IMR-90 (cell line): Measurements from ENCODE around the gene MYH11. TPM values are rescaled to one million over a fixed set of nuclear protein-coding genes. Genes with fewer than 3 reads are reported as not detected.

Source experiments
- ATAC-seq: fragments of 200-7000 bp; cut with Tn5 transposase; 2 replicates; pipeline ENCODE4 v1.9.1; 2020; ENCODE audit warnings: low read depth, mild to moderate bottlenecking, moderate library complexity
- BruUV-seq: library from RNA; stranded (reverse); fragments of 400-500 nt; replicated peaks from 2 replicates; lab custom pipeline; 2021; lab: Mats Ljungman, UMichigan
- CTCF ChIA-PET: fragments of 300-600 bp; formaldehyde crosslinking; extraction: SDS; loops from one replicate; lab custom pipeline; 2021; ENCODE audit warnings: antibody characterized with exemption; lab: Yijun Ruan, JAX
- POLR2A ChIA-PET: fragments of 300-600 bp; sonication (Branson Sonifier 250); formaldehyde crosslinking; loops from one replicate; lab custom pipeline; 2022; ENCODE audit warnings: antibody characterized with exemption; ENCODE audit not compliant: unreplicated experiment; lab: Charles Lee
- DNase-seq: peaks from one replicate; pipeline ENCODE4 v3.0.0; 2013
- H2AFZ ChIP-seq: replicated peaks from 2 replicates; pipeline ENCODE3; 2013; ENCODE audit warnings: low read length, mild to moderate bottlenecking; ENCODE audit not compliant: poor library complexity
- H2AK5ac ChIP-seq: 2 replicates; pipeline ENCODE4 v1.6.1; 2013; ENCODE audit warnings: low read depth, low read length, inconsistent platforms
- H2AK9ac ChIP-seq: replicated peaks from 2 replicates; pipeline ENCODE3; 2013; ENCODE audit warnings: mild to moderate bottlenecking, low read depth, low read length, moderate library complexity; ENCODE audit not compliant: poor library complexity
- H2BK120ac ChIP-seq: 2 replicates; pipeline ENCODE4 v1.6.1; 2013; ENCODE audit warnings: low read depth, low read length, inconsistent platforms
- H2BK15ac ChIP-seq: 3 replicates; pipeline ENCODE4 v1.6.1; 2013; ENCODE audit warnings: low read depth, low read length, inconsistent platforms
- H2BK20ac ChIP-seq: 2 replicates; pipeline ENCODE4 v1.6.1; 2013; ENCODE audit warnings: low read depth, mild to moderate bottlenecking, inconsistent platforms, low read length, moderate library complexity
- H2BK5ac ChIP-seq: 2 replicates; pipeline ENCODE4 v1.6.1; 2013; ENCODE audit warnings: mild to moderate bottlenecking, low read depth, low read length, inconsistent platforms; ENCODE audit not compliant: poor library complexity, severe bottlenecking
- H3K14ac ChIP-seq: replicated peaks from 2 replicates; pipeline ENCODE4 v1.6.1; 2013; ENCODE audit warnings: low read depth, low read length, inconsistent platforms
- H3K18ac ChIP-seq: 2 replicates; pipeline ENCODE4 v1.6.1; 2013; ENCODE audit warnings: low read depth, low read length, control low read depth
- H3K23ac ChIP-seq: 2 replicates; pipeline ENCODE4 v1.6.1; 2013; ENCODE audit warnings: low read depth, low read length, inconsistent platforms
- H3K27ac ChIP-seq: 2 replicates; pipeline ENCODE4 v1.5.1; 2013; ENCODE audit warnings: mild to moderate bottlenecking, control low read depth, low read length; ENCODE audit not compliant: insufficient read depth
- H3K27me3 ChIP-seq: 2 replicates; pipeline ENCODE4 v1.6.1; 2013; ENCODE audit warnings: low read length; ENCODE audit not compliant: control insufficient read depth, insufficient read depth
- H3K36me3 ChIP-seq: 2 replicates; pipeline ENCODE4 v1.6.1; 2013; ENCODE audit warnings: low read length, mixed read lengths; ENCODE audit not compliant: control insufficient read depth, insufficient read depth
- H3K4ac ChIP-seq: 2 replicates; pipeline ENCODE4 v1.6.1; 2013; ENCODE audit warnings: low read depth, low read length, inconsistent platforms
- H3K4me1 ChIP-seq: 2 replicates; pipeline ENCODE4 v1.6.1; 2013; ENCODE audit warnings: low read length, mixed read lengths; ENCODE audit not compliant: control insufficient read depth, insufficient read depth
- H3K4me2 ChIP-seq: 2 replicates; pipeline ENCODE4 v1.6.1; 2013; ENCODE audit warnings: low read depth, mild to moderate bottlenecking, control low read depth, low read length, moderate library complexity
- H3K4me3 ChIP-seq: 2 replicates; pipeline ENCODE4 v1.5.1; 2013; ENCODE audit warnings: low read depth, mild to moderate bottlenecking, control low read depth, low read length, moderate library complexity; ENCODE audit not compliant: insufficient read depth
- H3K56ac ChIP-seq: 2 replicates; pipeline ENCODE4 v1.6.1; 2013; ENCODE audit warnings: low read length, inconsistent platforms; ENCODE audit not compliant: insufficient read depth; ENCODE audit errors: extremely low read depth
- H3K79me1 ChIP-seq, 2 experiments: 2 replicates each; pipeline ENCODE4 v1.6.1; 2013; ENCODE audit warnings: low read length in 2 of 2, inconsistent platforms in 1 of 2, low read depth in 1 of 2
- H3K9ac ChIP-seq: 2 replicates; pipeline ENCODE4 v1.6.1; 2013; ENCODE audit warnings: low read depth, low read length, control low read depth
- H3K9me1 ChIP-seq: 2 replicates; pipeline ENCODE4 v1.6.1; 2013; ENCODE audit warnings: low read length, inconsistent platforms; ENCODE audit not compliant: insufficient read depth
- H3K9me3 ChIP-seq: 2 replicates; pipeline ENCODE4 v1.6.1; 2013; ENCODE audit warnings: low read length; ENCODE audit not compliant: control insufficient read depth, insufficient read depth
- H4K20me1 ChIP-seq: 2 replicates; pipeline ENCODE4 v1.6.1; 2013; ENCODE audit warnings: low read length, inconsistent platforms; ENCODE audit not compliant: insufficient read depth
- H4K5ac ChIP-seq: 2 replicates; pipeline ENCODE4 v1.6.1; 2013; ENCODE audit warnings: mild to moderate bottlenecking, low read depth, low read length, control low read depth
- H4K8ac ChIP-seq, 2 experiments: 2 replicates each; pipeline ENCODE4 v1.6.1; 2013; ENCODE audit warnings: low read depth in 2 of 2, low read length in 2 of 2, control low read depth in 1 of 2, inconsistent platforms in 1 of 2
- H4K91ac ChIP-seq: 2 replicates; pipeline ENCODE4 v1.6.1; 2013; ENCODE audit warnings: low read depth, low read length, inconsistent platforms; ENCODE audit not compliant: insufficient read depth
- CEBPB ChIP-seq: IDR thresholded peaks from 2 replicates; pipeline ENCODE4 v1.6.1; 2012; ENCODE audit warnings: low read depth, low read length, improper control_type of control experiment
- ELK1 ChIP-seq: fragments of 150-350 bp; IDR thresholded peaks from 2 replicates; pipeline ENCODE4 v1.6.1; 2016; ENCODE audit warnings: low read depth, mild to moderate bottlenecking, low read length, moderate library complexity, borderline replicate concordance
- MAZ ChIP-seq: IDR thresholded peaks from 2 replicates; pipeline ENCODE4 v1.6.1; 2012; ENCODE audit warnings: low read depth, mild to moderate bottlenecking, low read length, improper control_type of control experiment, moderate library complexity, borderline replicate concordance
- NFE2L2 ChIP-seq: fragments of 150-350 bp; IDR thresholded peaks from 2 replicates; pipeline ENCODE4 v1.6.1; 2016; ENCODE audit warnings: low read depth, mild to moderate bottlenecking, low read length
- RCOR1 ChIP-seq: IDR thresholded peaks from 2 replicates; pipeline ENCODE4 v1.6.1; 2012; ENCODE audit warnings: mild to moderate bottlenecking, low read length, improper control_type of control experiment; ENCODE audit not compliant: insufficient replicate concordance
- RFX5 ChIP-seq: IDR thresholded peaks from 2 replicates; pipeline ENCODE4 v1.8.0; 2012; ENCODE audit warnings: low read depth, mild to moderate bottlenecking, low read length, moderate library complexity
- WGBS, 2 experiments: methylation state at CpG; one replicate each; pipeline versions ENCODE4 v1.1.5 to v1.1.7; 2013; ENCODE audit warnings: missing lambda C conversion rate in 2 of 2; ENCODE audit not compliant: insufficient read length in 1 of 2; ENCODE audit errors: extremely low coverage in 2 of 2; 5-methylcytosine and 5-hydroxymethylcytosine counted together
- dilution Hi-C: fragments of 300-500 bp; cut with HindIII; formaldehyde crosslinking; loops from one replicate; pipeline ENCODE4 v1.14.3; 2018; ENCODE audit warnings: low sequenced_read_pairs; ENCODE audit not compliant: unreplicated experiment
- in situ Hi-C: fragments of 300-500 bp; cut with MboI; formaldehyde crosslinking; loops from 3 replicates; pipeline ENCODE4 v1.14.3; 2019; ENCODE audit warnings: low sequenced_read_pairs, inconsistent platforms, mixed read lengths
- intact Hi-C: fragments of 100-400 bp; cut with micrococcal nuclease; formaldehyde crosslinking; loops from 2 replicates; pipeline ENCODE4 v1.10.0; 2022
- polyA plus RNA-seq, 3 experiments: library from polyadenylated mRNA; depleted of rRNA; stranded (reverse); fragments of >200 nt; gene quantifications; 2 replicates each; pipeline ENCODE4 v1.2.3, GENCODE V29; 2012; ENCODE audit warnings: low replicate concordance in 1 of 3
- total RNA-seq: library from RNA; depleted of rRNA; stranded (reverse); fragments of >200 nt; gene quantifications from 2 replicates; pipeline ENCODE4 v1.2.3, GENCODE V29; 2012
- TF ChIP-seq, protein P1 (sequence below): fragments of 150-350 bp; IDR thresholded peaks from 2 replicates; pipeline ENCODE4 v1.6.1; 2017; ENCODE audit warnings: mild to moderate bottlenecking, antibody characterized with exemption, low read length, low read depth

MYH11 gene
- total and polyA plus RNA-seq, 2 of the 4 experiments (the other 2 are of a cell fraction), result under 0.01 to 0.12 TPM

DNA sequence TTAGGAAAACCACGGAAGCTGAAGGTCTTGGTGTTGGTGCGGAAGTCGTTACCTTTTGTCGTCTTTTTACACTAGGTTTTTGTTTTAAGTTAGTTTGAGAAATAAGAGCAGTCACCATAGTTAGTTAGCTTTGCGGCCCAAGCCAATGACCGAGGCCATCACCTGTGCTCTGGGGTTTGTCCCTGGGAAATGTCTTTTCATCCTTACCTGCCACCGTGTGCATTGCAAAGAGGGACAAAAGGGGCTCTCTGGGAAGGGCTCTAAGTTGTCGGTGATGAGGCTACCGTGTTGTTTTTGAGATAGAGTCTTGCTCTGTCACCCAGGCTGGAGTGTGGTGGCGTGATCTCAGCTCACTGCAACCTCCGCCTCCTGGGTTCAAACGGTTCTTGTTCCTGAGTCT lies 157.0 kb downstream of the MYH11 start:
- 90% methylated on average over 2 of the region's 12 CpGs; no CpG with 5 or more reads in 1 of the 2 experiments for WGBS, 2 experiments
- Histone ChIP-seq H3K14ac (no peak overlapping the region), H3K4me3 (no peak overlapping the region), H3K18ac (no peak overlapping the region), H2BK15ac (no peak overlapping the region), H2BK5ac (no peak overlapping the region), H3K9me3 (no peaks in the 10 kb centered on the region), H3K27me3 (no peaks in the 10 kb centered on the region), H3K9ac (no peak overlapping the region), H3K79me1 (peaks cover 0 to 12% of the 10 kb centered on the region in 2 experiments; a peak in 2 of 4 replicates), H3K4me1 (peaks cover 2% of the 10 kb centered on the region), H3K9me1 (0 out of 2 replicates have a peak, but pooled peaks cover 6% of the 10 kb centered on the region), H3K23ac (no peak overlapping the region), H2AFZ (no peak overlapping the region), H3K56ac (no peak overlapping the region), H4K8ac (no peak overlapping the region), H2AK9ac (no peak overlapping the region), H2AK5ac (no peak overlapping the region), H4K20me1 (no peaks in the 10 kb centered on the region; the same call in 1 of the 2 replicates), H3K4me2 (no peak overlapping the region), H3K36me3 (peaks cover 42% of the 10 kb centered on the region), H4K91ac (no peak overlapping the region), H2BK120ac (no peak overlapping the region), H4K5ac (no peak overlapping the region), H3K4ac (no peak overlapping the region), H3K27ac (no peak overlapping the region), H2BK20ac (no peak overlapping the region)
- no peak for DNase-seq
- CTCF ChIA-PET, result no interaction called here
- TF ChIP-seq, protein P1, sequence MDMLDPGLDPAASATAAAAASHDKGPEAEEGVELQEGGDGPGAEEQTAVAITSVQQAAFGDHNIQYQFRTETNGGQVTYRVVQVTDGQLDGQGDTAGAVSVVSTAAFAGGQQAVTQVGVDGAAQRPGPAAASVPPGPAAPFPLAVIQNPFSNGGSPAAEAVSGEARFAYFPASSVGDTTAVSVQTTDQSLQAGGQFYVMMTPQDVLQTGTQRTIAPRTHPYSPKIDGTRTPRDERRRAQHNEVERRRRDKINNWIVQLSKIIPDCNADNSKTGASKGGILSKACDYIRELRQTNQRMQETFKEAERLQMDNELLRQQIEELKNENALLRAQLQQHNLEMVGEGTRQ, result no peak
- TF ChIP-seq ELK1, result no peak
- TF ChIP-seq MAZ, result no peak
- no peak for TF ChIP-seq NFE2L2
- no peak for TF ChIP-seq RFX5
- TF ChIP-seq CEBPB, result no peak
- TF ChIP-seq RCOR1, result no peak
- POLR2A ChIA-PET, result no interaction called here
- dilution Hi-C loops (no loop called here), in situ Hi-C loops (no loop called here), intact Hi-C loops (loop anchor here (5.0 to 10.0 kb wide), 4 partner anchors 48 to 495 kb away; partner anchors contain the start of gene NDE1)
- no TSS peak for BruUV-seq
- no peak for ATAC-seq
